HepG2 (cell line): ENCODE results near the gene MPO. TPM values are rescaled to one million over a fixed set of nuclear protein-coding genes. Genes with fewer than 3 reads are reported as not detected.

ENCODE experiments used
- HMGXB3 ChIP-seq: sonication (generic); formaldehyde crosslinking; IDR thresholded peaks from 2 replicates; pipeline ENCODE4 v1.4.0; 2020; ENCODE audit warnings: missing genetic modification reagents, borderline replicate concordance
- KMT2A ChIP-seq: sonication (generic); formaldehyde crosslinking; IDR thresholded peaks from 2 replicates; pipeline ENCODE4 v1.4.0; 2020; ENCODE audit warnings: missing genetic modification reagents
- MED8 ChIP-seq: sonication (generic); formaldehyde crosslinking; IDR thresholded peaks from 2 replicates; pipeline ENCODE4 v1.8.1; 2023; ENCODE audit warnings: mild to moderate bottlenecking, missing genetic modification reagents; ENCODE audit not compliant: insufficient replicate concordance
- NR2F6 ChIP-seq, 2 experiments: IDR thresholded peaks; 2 replicates each; pipeline ENCODE4 v1.6.1; 2016; ENCODE audit warnings: antibody characterized with exemption in 1 of 2, mild to moderate bottlenecking in 1 of 2
- PRDM4 ChIP-seq: sonication (generic); formaldehyde crosslinking; IDR thresholded peaks from 2 replicates; pipeline ENCODE4 v1.9.0; 2021; ENCODE audit warnings: missing genetic modification reagents, borderline replicate concordance
- SALL1 ChIP-seq: sonication (generic); formaldehyde crosslinking; IDR thresholded peaks from 2 replicates; pipeline ENCODE4 v1.8.0; 2022; ENCODE audit warnings: mild to moderate bottlenecking, missing genetic modification reagents
- SOX5 ChIP-seq: IDR thresholded peaks from 2 replicates; pipeline ENCODE4 v1.6.1; 2016; ENCODE audit warnings: borderline replicate concordance
- SRSF9 ChIP-seq: fragments of 200-400 bp; formaldehyde crosslinking; IDR thresholded peaks from 2 replicates; pipeline ENCODE4 v1.6.1; 2018; ENCODE audit warnings: borderline replicate concordance, mild to moderate bottlenecking, low read depth, low read length; ENCODE audit not compliant: insufficient read depth, poor library complexity, severe bottlenecking
- ZBTB40 ChIP-seq, 2 experiments: fragments of 450-650 bp in 1 of 2; sonication (generic) in 1 of 2; formaldehyde crosslinking in 1 of 2; IDR thresholded peaks; 2 replicates each; pipeline versions ENCODE4 v1.6.1 to v1.8.0; 2016 to 2022; ENCODE audit warnings: antibody characterized with exemption in 1 of 2, mild to moderate bottlenecking in 1 of 2, missing genetic modification reagents in 1 of 2
- ZFAT ChIP-seq: sonication (generic); formaldehyde crosslinking; conservative IDR thresholded peaks from 2 replicates; pipeline ENCODE4 v1.8.1; 2023; ENCODE audit warnings: missing genetic modification reagents, inconsistent platforms
- ZNF143 ChIP-seq: sonication (generic); formaldehyde crosslinking; IDR thresholded peaks from 2 replicates; pipeline ENCODE4 v1.4.0; 2020; ENCODE audit warnings: missing genetic modification reagents
- ZNF841 ChIP-seq: sonication (generic); formaldehyde crosslinking; IDR thresholded peaks from 2 replicates; pipeline ENCODE4 v1.8.1; 2023; ENCODE audit warnings: missing genetic modification reagents, borderline replicate concordance
- polyA plus RNA-seq, 8 experiments: library from polyadenylated mRNA; depleted of rRNA in 3 of 8; stranded (reverse) in 7 of 8; unstranded in 1 of 8; fragments of >200 nt; fragmentation: Illumina TruSeq in 4 of 8; extraction: Trizol in 4 of 8; gene quantifications; 2 replicates each; pipeline versions ENCODE4 v1.2.1 to v1.2.3, GENCODE V29; 2011 to 2016; ENCODE audit warnings: low read depth in 4 of 8, missing spikeins in 1 of 8, mixed read lengths in 1 of 8; ENCODE audit not compliant: insufficient read depth in 1 of 8
- total RNA-seq, 5 experiments: library from RNA; depleted of rRNA; stranded (reverse); fragments of >200 nt; fragmentation: Illumina TruSeq; extraction: Trizol; gene quantifications; 2 replicates each; pipeline ENCODE4 v1.2.3, GENCODE V29; 2016; ENCODE audit warnings: low read depth in 1 of 5

MPO gene
- total and polyA plus RNA-seq, 2 of the 13 experiments (the other 11 are each of a cell fraction or from before 2014, with no cell fraction given): not detected

DNA sequence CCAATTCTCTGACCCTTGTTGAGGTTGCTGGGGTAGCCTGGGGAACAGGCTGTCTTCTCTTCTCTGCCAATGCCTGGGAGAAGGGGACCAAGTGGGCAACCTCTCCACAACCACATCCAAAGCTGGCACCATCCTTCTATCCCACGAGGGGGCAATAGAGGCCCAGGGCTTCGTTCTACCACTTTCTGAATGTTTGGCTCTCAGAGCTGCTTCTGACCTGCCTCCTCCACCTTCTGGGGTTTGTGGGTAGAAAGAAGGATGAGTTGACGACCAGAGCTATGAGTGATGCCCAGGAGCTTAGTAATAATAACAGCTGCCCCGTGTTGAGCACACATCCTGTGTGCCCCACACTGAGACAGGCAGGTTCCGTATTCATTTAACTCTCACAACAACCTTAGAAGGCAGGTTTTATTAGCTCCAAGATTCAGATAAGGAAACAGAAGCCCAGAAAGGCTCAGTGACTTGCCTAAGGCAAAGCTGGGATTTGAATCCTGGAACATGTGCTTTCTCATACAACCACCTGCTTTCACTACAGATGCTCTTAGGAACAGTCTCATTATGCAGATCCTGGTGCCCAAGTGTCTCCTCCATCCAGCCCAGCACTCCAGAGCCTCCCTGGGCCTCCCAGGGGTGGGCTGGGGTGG lies 36.8 kb upstream of the MPO start (continued):
- TF ChIP-seq ZBTB40 (IDR thresholded peaks at IDR 0.05) (no peak), ZBTB40 (CRISPR knock-in tag; IDR thresholded peaks at IDR 0.05) (no peak), HMGXB3 (CRISPR knock-in tag) (no peak), ZNF143 (CRISPR knock-in tag) (no peak), SRSF9 (no peak), MED8 (no peak), KMT2A (CRISPR knock-in tag) (no peak), SOX5 (CRISPR knock-in tag) (no peak), PRDM4 (CRISPR knock-in tag) (no peak), NR2F6 (IDR thresholded peaks at IDR 0.05) (no peak), NR2F6 (CRISPR knock-in tag; IDR thresholded peaks at IDR 0.05) (0 out of 2 replicates have a peak, but pooled peaks have one; percentile 17), ZFAT (no peak), ZNF841 (CRISPR knock-in tag) (no peak), SALL1 (CRISPR knock-in tag) (peak; percentile 46; the same call in 1 of the 2 replicates)
